Keratinocyte (primary cell): ENCODE measurements around the gene CFAP299. TPM values are rescaled to one million over a fixed set of nuclear protein-coding genes. Genes with fewer than 3 reads are reported as not detected.

Experiments
- DNase-seq: peaks from one replicate; pipeline ENCODE4 v3.0.0-alpha.2; 2011; ENCODE audit warnings: low read depth, missing footprints, low spot score
- FAIRE-seq: peaks from 2 replicates; lab custom pipeline; 2011; peaks lifted over from hg19 to GRCh38; lab: Jason Lieb, UNC
- H2AFZ ChIP-seq: 2 replicates; pipeline ENCODE4 v1.6.0; 2012; ENCODE audit warnings: low read length, control low read depth, inconsistent platforms; ENCODE audit not compliant: control insufficient read depth
- H3K27ac ChIP-seq: 2 replicates; pipeline ENCODE4 v1.5.1; 2011; ENCODE audit warnings: low read length; ENCODE audit not compliant: control insufficient read depth, insufficient read depth
- H3K27me3 ChIP-seq: 3 replicates; pipeline ENCODE4 v1.6.0; 2011; ENCODE audit warnings: low read length; ENCODE audit not compliant: control insufficient read depth, insufficient read depth; ENCODE audit errors: extremely low read depth
- H3K36me3 ChIP-seq, 2 experiments: 2 replicates in 1 of 2; 3 replicates in 1 of 2; pipeline ENCODE4 v1.5.1; 2011; ENCODE audit warnings: low read length in 2 of 2, mild to moderate bottlenecking in 1 of 2; ENCODE audit not compliant: control insufficient read depth in 2 of 2, insufficient read depth in 2 of 2; ENCODE audit errors: extremely low read depth in 1 of 2
- H3K4me1 ChIP-seq: 3 replicates; pipeline ENCODE4 v1.5.1; 2011; ENCODE audit warnings: low read length; ENCODE audit not compliant: control insufficient read depth, insufficient read depth; ENCODE audit errors: extremely low read depth
- H3K4me2 ChIP-seq: 3 replicates; pipeline ENCODE4 v1.6.0; 2011; ENCODE audit warnings: low read depth, low read length; ENCODE audit not compliant: control insufficient read depth, insufficient read depth; ENCODE audit errors: extremely low read depth
- H3K4me3 ChIP-seq, 3 experiments: fragments of 200-600 bp in 1 of 3; sonication (generic) in 1 of 3; 2 replicates in 2 of 3; 3 replicates in 1 of 3; pipeline ENCODE4 v1.5.1; 2011 to 2016; ENCODE audit warnings: low read length in 3 of 3, mild to moderate bottlenecking in 3 of 3, control low read depth in 2 of 3, inconsistent platforms in 1 of 3, low read depth in 1 of 3, mixed read lengths in 1 of 3, mixed run types in 1 of 3, moderate library complexity in 1 of 3; ENCODE audit not compliant: control insufficient read depth in 2 of 3, insufficient read depth in 2 of 3; ENCODE audit errors: extremely low read depth in 1 of 3
- H3K79me2 ChIP-seq: 2 replicates; pipeline ENCODE4 v1.6.0; 2012; ENCODE audit warnings: low read length; ENCODE audit not compliant: control insufficient read depth, insufficient read depth
- H3K9ac ChIP-seq: 3 replicates; pipeline ENCODE4 v1.6.0; 2011; ENCODE audit warnings: low read length; ENCODE audit not compliant: control insufficient read depth, insufficient read depth; ENCODE audit errors: extremely low read depth
- H3K9me1 ChIP-seq: 3 replicates; pipeline ENCODE4 v1.6.0; 2011; ENCODE audit warnings: low read length; ENCODE audit not compliant: control insufficient read depth, insufficient read depth; ENCODE audit errors: extremely low read depth
- H3K9me3 ChIP-seq: 2 replicates; pipeline ENCODE4 v1.5.1; 2012; ENCODE audit warnings: low read depth, low read length; ENCODE audit not compliant: control insufficient read depth
- H4K20me1 ChIP-seq: 3 replicates; pipeline ENCODE4 v1.6.0; 2011; ENCODE audit warnings: low read length; ENCODE audit not compliant: control insufficient read depth, insufficient read depth; ENCODE audit errors: extremely low read depth
- EZH2 ChIP-seq: IDR thresholded peaks from one replicate; pipeline ENCODE4 v1.6.1; 2012; ENCODE audit warnings: inconsistent platforms, mild to moderate bottlenecking, low read length, moderate library complexity
- dilution Hi-C: fragments of 300-500 bp; cut with MboI; formaldehyde crosslinking; loops from one replicate; pipeline ENCODE4 v1.7.0; 2020; ENCODE audit warnings: low sequenced_read_pairs; ENCODE audit not compliant: extremely low pct_ligation_motif_present
- polyA plus RNA-seq, 5 experiments: library from polyadenylated mRNA; depleted of rRNA in 3 of 5; stranded (reverse) in 3 of 5; stranded (forward) in 1 of 5; unstranded in 1 of 5; fragments of >200 nt; gene quantifications; 1 replicate in 1 of 5; 2 replicates in 3 of 5; 3 replicates in 1 of 5; pipeline versions ENCODE4 v1.2.1 to v1.2.3, GENCODE V29; 2011 to 2012; ENCODE audit warnings: missing spikeins in 2 of 5, low read depth in 1 of 5, low replicate concordance in 1 of 5
- TF ChIP-seq, protein P1 (sequence below), 3 experiments: IDR thresholded peaks in 1 of 3; conservative IDR thresholded peaks in 1 of 3; optimal IDR thresholded peaks in 1 of 3; 2 replicates in 2 of 3; 3 replicates in 1 of 3; pipeline versions ENCODE3 to v1.5.1; 2011; ENCODE audit warnings: low read length in 3 of 3, mild to moderate bottlenecking in 3 of 3, moderate library complexity in 2 of 3, control low read depth in 1 of 3, inconsistent platforms in 1 of 3; ENCODE audit not compliant: insufficient read depth in 2 of 3; ENCODE audit errors: extremely low read depth in 1 of 3

The CFAP299 gene
- polyA plus RNA-seq, 1 donor (not counting 4 experiments of a cell fraction or from before 2014, with no cell fraction given), result 0.14 TPM

- Histone ChIP-seq H3K9me1 (no peaks in the 10 kb centered on the region), H2AFZ (no peak overlapping the region), H3K79me2 (no peaks in the 10 kb centered on the region), H3K9ac (no peak overlapping the region), H3K36me3 (no peaks in the 10 kb centered on the region), H3K4me1 (no peaks in the 10 kb centered on the region), H3K9me3 (no peaks in the 10 kb centered on the region), H3K27ac (no peak overlapping the region), H3K27me3 (no peaks in the 10 kb centered on the region), H4K20me1 (no peaks in the 10 kb centered on the region), H3K4me3 (no peak overlapping the region), H3K4me2 (no peak overlapping the region)
- no peak for DNase-seq
- dilution Hi-C loops, result no loop called here
- TF ChIP-seq EZH2, result no peak
- TF ChIP-seq, protein P1, sequence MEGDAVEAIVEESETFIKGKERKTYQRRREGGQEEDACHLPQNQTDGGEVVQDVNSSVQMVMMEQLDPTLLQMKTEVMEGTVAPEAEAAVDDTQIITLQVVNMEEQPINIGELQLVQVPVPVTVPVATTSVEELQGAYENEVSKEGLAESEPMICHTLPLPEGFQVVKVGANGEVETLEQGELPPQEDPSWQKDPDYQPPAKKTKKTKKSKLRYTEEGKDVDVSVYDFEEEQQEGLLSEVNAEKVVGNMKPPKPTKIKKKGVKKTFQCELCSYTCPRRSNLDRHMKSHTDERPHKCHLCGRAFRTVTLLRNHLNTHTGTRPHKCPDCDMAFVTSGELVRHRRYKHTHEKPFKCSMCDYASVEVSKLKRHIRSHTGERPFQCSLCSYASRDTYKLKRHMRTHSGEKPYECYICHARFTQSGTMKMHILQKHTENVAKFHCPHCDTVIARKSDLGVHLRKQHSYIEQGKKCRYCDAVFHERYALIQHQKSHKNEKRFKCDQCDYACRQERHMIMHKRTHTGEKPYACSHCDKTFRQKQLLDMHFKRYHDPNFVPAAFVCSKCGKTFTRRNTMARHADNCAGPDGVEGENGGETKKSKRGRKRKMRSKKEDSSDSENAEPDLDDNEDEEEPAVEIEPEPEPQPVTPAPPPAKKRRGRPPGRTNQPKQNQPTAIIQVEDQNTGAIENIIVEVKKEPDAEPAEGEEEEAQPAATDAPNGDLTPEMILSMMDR (optimal IDR thresholded peaks at IDR 0.05 in 1 of 3, IDR thresholded peaks at IDR 0.05 in 1 of 3, conservative IDR thresholded peaks at IDR 0.05 in 1 of 3; ENCODE audit: extremely low read depth in 1 of 3, insufficient read depth in 2 of 3, low read length in 3 of 3), result no peak
- no peak for FAIRE-seq
These were observed 470.9 kb downstream of the CFAP299 start for GRCh38 chr4:80806472-80806871.

- Histone ChIP-seq H3K27ac (no peak overlapping the region), H3K27me3 (no peaks in the 10 kb centered on the region), H3K4me1 (no peaks in the 10 kb centered on the region), H3K9me3 (no peaks in the 10 kb centered on the region), H3K36me3 (no peaks in the 10 kb centered on the region), H3K4me2 (no peak overlapping the region), H3K9ac (no peak overlapping the region), H3K79me2 (no peaks in the 10 kb centered on the region), H4K20me1 (no peaks in the 10 kb centered on the region), H3K9me1 (no peaks in the 10 kb centered on the region), H3K4me3 (no peak overlapping the region), H2AFZ (no peak overlapping the region)
- no peak for DNase-seq
- dilution Hi-C loops, result no loop called here
- FAIRE-seq, result no peak
- TF ChIP-seq EZH2, result no peak
- TF ChIP-seq, protein P1 (optimal IDR thresholded peaks at IDR 0.05 in 1 of 3, IDR thresholded peaks at IDR 0.05 in 1 of 3, conservative IDR thresholded peaks at IDR 0.05 in 1 of 3; ENCODE audit: extremely low read depth in 1 of 3, insufficient read depth in 2 of 3, low read length in 3 of 3), result no peak
These were observed 473.7 kb downstream of the CFAP299 start for GRCh38 chr4:80809039-80809729.
